Measurements from ENCODE around the gene IL1RAPL2.

DNA sequence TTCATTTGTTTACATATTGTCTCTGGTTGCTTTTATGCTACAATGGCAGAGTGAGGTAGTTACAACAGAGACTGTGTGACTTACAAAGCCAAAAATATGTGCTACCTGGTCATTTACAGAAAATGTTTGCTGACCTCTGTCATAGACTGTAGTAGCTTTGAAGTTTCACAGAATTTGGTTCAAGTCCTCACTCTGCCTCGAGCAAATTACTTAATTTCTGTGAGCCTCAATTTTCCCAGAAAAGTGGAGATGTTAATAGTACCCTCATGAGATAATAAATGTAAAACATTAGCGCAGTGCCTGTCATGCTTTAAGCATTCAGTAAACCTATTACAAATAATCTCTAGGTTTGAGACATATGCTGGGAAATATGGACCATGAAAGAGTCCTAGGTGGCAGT lies 1237.9 kb downstream of the IL1RAPL2 start:
- TF ChIP-seq POLR2AphosphoS5 (IDR thresholded peaks at IDR 0.05; ENCODE audit: low read depth, low read length): no peak
- TF ChIP-seq, protein P1, sequence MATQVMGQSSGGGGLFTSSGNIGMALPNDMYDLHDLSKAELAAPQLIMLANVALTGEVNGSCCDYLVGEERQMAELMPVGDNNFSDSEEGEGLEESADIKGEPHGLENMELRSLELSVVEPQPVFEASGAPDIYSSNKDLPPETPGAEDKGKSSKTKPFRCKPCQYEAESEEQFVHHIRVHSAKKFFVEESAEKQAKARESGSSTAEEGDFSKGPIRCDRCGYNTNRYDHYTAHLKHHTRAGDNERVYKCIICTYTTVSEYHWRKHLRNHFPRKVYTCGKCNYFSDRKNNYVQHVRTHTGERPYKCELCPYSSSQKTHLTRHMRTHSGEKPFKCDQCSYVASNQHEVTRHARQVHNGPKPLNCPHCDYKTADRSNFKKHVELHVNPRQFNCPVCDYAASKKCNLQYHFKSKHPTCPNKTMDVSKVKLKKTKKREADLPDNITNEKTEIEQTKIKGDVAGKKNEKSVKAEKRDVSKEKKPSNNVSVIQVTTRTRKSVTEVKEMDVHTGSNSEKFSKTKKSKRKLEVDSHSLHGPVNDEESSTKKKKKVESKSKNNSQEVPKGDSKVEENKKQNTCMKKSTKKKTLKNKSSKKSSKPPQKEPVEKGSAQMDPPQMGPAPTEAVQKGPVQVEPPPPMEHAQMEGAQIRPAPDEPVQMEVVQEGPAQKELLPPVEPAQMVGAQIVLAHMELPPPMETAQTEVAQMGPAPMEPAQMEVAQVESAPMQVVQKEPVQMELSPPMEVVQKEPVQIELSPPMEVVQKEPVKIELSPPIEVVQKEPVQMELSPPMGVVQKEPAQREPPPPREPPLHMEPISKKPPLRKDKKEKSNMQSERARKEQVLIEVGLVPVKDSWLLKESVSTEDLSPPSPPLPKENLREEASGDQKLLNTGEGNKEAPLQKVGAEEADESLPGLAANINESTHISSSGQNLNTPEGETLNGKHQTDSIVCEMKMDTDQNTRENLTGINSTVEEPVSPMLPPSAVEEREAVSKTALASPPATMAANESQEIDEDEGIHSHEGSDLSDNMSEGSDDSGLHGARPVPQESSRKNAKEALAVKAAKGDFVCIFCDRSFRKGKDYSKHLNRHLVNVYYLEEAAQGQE (IDR thresholded peaks at IDR 0.05; ENCODE audit: insufficient read depth in 1 of 2, low read depth in 2 of 2, low read length in 1 of 2): no peak
- TF ChIP-seq, protein P2, sequence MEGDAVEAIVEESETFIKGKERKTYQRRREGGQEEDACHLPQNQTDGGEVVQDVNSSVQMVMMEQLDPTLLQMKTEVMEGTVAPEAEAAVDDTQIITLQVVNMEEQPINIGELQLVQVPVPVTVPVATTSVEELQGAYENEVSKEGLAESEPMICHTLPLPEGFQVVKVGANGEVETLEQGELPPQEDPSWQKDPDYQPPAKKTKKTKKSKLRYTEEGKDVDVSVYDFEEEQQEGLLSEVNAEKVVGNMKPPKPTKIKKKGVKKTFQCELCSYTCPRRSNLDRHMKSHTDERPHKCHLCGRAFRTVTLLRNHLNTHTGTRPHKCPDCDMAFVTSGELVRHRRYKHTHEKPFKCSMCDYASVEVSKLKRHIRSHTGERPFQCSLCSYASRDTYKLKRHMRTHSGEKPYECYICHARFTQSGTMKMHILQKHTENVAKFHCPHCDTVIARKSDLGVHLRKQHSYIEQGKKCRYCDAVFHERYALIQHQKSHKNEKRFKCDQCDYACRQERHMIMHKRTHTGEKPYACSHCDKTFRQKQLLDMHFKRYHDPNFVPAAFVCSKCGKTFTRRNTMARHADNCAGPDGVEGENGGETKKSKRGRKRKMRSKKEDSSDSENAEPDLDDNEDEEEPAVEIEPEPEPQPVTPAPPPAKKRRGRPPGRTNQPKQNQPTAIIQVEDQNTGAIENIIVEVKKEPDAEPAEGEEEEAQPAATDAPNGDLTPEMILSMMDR (IDR thresholded peaks at IDR 0.05): no peak
